C4-2B (cell line): Measurements from ENCODE around the gene TBC1D22A.

Experiments
- ZFX ChIP-seq: fragments of 450-650 bp; IDR thresholded peaks from 2 replicates; pipeline ENCODE4 v1.6.1; 2017
- TF ChIP-seq, protein P1 (sequence below): fragments of 450-650 bp; conservative IDR thresholded peaks from 2 replicates; pipeline ENCODE4 v1.5.1; 2017; ENCODE audit warnings: mild to moderate bottlenecking

DNA sequence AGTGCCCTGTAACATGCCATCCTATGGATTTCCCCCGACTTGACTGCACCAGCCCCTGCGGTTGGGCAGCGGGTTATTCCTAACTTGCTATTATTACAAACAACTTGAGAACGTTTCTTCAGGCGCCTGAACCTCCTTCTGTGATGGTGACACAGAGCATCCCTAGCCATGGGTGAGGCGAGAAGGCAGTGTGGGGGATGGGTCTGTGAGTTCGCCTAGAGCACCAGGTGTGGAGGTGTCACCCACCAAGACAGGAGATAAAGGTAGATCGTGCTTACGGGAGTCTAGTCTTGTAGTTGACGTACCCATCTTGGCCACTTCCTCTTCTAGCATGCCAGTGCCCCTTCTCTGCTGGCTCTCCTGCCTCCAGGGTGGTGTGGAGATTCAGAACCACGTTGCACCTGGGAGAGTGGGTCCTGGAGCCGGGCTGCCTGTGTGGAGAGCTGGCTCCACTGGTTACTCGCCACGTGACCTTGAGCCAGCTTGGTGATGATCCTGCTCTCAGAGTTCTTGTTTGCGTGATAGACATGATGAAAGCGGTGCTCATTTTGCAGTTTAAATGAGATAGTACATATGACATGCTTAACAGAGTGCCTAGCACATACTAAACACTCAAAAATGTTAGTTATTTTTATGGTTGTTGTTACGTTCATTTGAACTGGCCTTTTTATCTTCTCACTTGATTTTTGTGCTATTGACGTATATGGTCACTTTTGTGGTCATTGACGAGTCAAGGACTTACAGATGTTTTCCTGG, 37.8 kb downstream of the TBC1D22A start:
- TF ChIP-seq, protein P1, sequence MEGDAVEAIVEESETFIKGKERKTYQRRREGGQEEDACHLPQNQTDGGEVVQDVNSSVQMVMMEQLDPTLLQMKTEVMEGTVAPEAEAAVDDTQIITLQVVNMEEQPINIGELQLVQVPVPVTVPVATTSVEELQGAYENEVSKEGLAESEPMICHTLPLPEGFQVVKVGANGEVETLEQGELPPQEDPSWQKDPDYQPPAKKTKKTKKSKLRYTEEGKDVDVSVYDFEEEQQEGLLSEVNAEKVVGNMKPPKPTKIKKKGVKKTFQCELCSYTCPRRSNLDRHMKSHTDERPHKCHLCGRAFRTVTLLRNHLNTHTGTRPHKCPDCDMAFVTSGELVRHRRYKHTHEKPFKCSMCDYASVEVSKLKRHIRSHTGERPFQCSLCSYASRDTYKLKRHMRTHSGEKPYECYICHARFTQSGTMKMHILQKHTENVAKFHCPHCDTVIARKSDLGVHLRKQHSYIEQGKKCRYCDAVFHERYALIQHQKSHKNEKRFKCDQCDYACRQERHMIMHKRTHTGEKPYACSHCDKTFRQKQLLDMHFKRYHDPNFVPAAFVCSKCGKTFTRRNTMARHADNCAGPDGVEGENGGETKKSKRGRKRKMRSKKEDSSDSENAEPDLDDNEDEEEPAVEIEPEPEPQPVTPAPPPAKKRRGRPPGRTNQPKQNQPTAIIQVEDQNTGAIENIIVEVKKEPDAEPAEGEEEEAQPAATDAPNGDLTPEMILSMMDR = no peak
- no peak for TF ChIP-seq ZFX
